ENCODE measurements around the gene GOLGB1.

DNA sequence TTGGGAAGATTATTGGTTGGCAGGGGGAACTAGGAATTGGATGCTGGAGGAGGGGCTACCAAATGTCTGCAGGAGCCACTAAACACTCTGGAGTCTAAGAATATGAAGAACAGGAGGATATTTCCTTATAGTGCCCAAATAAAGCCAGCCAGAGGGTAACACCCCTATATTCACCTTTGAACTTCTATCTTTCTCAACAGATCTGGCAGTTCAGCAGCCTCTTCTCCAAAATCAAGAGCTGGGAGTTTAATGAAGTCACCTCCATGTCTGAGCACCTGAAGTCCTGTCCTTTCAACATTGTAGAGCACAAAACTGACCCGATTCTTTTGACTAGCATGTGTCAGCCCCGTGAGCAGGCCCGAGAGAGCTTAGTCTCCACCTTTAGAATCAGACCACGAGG lies 123.0 kb downstream of the GOLGB1 start:
- no peak for TF ChIP-seq JUNB (IDR thresholded peaks at IDR 0.05)
- TF ChIP-seq CTCF (IDR thresholded peaks at IDR 0.05) = no peak
- no peak for TF ChIP-seq MAZ (IDR thresholded peaks at IDR 0.05; ENCODE audit: borderline replicate concordance, low read depth, low read length)
- no peak for TF ChIP-seq EP300 (IDR thresholded peaks at IDR 0.05)
- no peak for TF ChIP-seq SREBF2 (IDR thresholded peaks at IDR 0.05)
- TF ChIP-seq NR3C1 (IDR thresholded peaks at IDR 0.05) = no peak
- TF ChIP-seq, protein P1, sequence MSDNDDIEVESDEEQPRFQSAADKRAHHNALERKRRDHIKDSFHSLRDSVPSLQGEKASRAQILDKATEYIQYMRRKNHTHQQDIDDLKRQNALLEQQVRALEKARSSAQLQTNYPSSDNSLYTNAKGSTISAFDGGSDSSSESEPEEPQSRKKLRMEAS (IDR thresholded peaks at IDR 0.05) = no peak
- no peak for TF ChIP-seq MYC (IDR thresholded peaks at IDR 0.05; ENCODE audit: borderline replicate concordance, low read length)
- no peak for TF ChIP-seq POLR2A (IDR thresholded peaks at IDR 0.05; ENCODE audit: low read length)
- TF ChIP-seq, protein P2, sequence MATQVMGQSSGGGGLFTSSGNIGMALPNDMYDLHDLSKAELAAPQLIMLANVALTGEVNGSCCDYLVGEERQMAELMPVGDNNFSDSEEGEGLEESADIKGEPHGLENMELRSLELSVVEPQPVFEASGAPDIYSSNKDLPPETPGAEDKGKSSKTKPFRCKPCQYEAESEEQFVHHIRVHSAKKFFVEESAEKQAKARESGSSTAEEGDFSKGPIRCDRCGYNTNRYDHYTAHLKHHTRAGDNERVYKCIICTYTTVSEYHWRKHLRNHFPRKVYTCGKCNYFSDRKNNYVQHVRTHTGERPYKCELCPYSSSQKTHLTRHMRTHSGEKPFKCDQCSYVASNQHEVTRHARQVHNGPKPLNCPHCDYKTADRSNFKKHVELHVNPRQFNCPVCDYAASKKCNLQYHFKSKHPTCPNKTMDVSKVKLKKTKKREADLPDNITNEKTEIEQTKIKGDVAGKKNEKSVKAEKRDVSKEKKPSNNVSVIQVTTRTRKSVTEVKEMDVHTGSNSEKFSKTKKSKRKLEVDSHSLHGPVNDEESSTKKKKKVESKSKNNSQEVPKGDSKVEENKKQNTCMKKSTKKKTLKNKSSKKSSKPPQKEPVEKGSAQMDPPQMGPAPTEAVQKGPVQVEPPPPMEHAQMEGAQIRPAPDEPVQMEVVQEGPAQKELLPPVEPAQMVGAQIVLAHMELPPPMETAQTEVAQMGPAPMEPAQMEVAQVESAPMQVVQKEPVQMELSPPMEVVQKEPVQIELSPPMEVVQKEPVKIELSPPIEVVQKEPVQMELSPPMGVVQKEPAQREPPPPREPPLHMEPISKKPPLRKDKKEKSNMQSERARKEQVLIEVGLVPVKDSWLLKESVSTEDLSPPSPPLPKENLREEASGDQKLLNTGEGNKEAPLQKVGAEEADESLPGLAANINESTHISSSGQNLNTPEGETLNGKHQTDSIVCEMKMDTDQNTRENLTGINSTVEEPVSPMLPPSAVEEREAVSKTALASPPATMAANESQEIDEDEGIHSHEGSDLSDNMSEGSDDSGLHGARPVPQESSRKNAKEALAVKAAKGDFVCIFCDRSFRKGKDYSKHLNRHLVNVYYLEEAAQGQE (IDR thresholded peaks at IDR 0.05) = no peak
- no peak for TF ChIP-seq CHD2 (IDR thresholded peaks at IDR 0.05; ENCODE audit: low read length, partially characterized antibody)
- TF ChIP-seq JUN (IDR thresholded peaks at IDR 0.05) = no peak
- TF ChIP-seq, protein P3, sequence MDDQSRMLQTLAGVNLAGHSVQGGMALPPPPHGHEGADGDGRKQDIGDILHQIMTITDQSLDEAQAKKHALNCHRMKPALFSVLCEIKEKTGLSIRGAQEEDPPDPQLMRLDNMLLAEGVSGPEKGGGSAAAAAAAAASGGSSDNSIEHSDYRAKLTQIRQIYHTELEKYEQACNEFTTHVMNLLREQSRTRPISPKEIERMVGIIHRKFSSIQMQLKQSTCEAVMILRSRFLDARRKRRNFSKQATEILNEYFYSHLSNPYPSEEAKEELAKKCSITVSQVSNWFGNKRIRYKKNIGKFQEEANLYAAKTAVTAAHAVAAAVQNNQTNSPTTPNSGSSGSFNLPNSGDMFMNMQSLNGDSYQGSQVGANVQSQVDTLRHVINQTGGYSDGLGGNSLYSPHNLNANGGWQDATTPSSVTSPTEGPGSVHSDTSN (IDR thresholded peaks at IDR 0.05) = no peak
- TF ChIP-seq RCOR1 (IDR thresholded peaks at IDR 0.05; ENCODE audit: low read depth, low read length) = no peak
